NB4 (cell line): ENCODE results near the gene PCBD1.

Source experiments
- CTCF ChIP-seq: IDR thresholded peaks from one replicate; pipeline ENCODE4 v1.5.1; 2012; ENCODE audit warnings: low read depth, low read length
- MAX ChIP-seq: IDR thresholded peaks from 2 replicates; pipeline ENCODE4 v1.6.1; 2011; ENCODE audit warnings: low read depth, low read length
- MYC ChIP-seq: IDR thresholded peaks from 2 replicates; pipeline ENCODE4 v1.6.1; 2011; ENCODE audit warnings: low read depth, low read length
- POLR2A ChIP-seq: IDR thresholded peaks from 2 replicates; pipeline ENCODE4 v1.6.1; 2011; ENCODE audit warnings: mild to moderate bottlenecking; ENCODE audit not compliant: insufficient read length; ENCODE audit errors: extremely low read depth

DNA sequence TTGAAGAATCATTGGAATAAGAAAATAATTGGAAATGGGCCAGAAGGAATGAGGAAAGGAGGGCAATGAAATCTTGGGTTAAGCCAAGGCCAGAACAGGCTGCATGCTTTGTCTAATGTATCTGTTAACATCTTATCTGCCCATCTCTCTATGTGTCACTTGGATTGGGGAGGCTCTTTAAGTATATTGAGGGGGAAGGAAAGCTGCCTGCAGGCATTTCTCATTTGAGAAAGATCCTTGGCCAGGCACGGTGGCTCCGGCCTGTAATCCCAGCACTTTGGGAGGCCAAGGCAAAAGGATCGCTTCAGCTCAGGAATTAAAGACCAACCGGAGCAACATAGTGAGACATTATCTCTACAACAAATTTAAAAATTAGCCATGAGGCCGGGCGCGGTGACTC, 14.3 kb downstream of the PCBD1 start:
- TF ChIP-seq CTCF = no peak
- no peak for TF ChIP-seq MAX
- TF ChIP-seq POLR2A = no peak
- no peak for TF ChIP-seq MYC
